HG03442 (cell line): Measurements from ENCODE around the gene TMEM108.

ENCODE experiments used
- ATAC-seq: cut with Tn5 transposase; IDR thresholded peaks from one replicate; pipeline ENCODE4 v1.9.1; 2021; ENCODE audit warnings: mild to moderate bottlenecking, moderate library complexity; ENCODE audit not compliant: unreplicated experiment

The TMEM108 gene

DNA sequence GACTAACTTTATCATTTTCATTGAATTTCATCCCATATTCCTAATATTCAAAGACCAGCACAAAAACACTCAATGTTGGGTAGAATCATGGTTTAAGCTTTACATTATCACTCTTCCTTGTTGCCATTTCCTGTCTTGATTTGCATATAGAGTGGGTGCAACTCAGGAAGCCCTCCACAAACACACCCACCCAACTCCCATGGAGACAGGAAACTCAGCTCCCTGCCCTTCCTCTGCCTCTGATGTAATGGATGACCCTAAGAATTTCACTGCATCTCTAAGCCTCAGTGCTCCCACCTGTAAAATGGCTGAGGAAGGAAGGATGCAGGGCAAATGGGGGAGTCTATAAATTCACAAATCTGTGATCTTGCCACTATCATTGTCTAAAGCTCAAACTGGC, 263.5 kb downstream of the TMEM108 start:
- no peak for ATAC-seq

DNA sequence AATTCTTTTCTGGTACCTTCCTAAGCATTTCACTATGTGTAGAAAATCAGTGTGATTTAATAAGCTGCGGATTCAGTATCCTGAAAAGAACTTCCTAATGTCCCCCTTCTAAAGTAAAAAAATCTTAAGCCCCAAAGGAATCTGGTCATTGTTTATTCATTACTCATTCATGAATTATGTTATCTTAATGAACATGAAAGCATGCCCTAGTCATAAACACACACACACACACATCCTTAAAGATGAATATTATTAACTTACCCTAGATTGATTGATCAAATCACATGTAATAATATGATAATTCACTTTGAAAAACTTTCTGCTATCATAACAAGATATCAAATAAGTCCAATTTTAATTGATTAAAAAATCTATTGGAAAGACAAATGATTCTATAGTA, 265.2 kb downstream of the TMEM108 start:
- ATAC-seq = no peak

DNA sequence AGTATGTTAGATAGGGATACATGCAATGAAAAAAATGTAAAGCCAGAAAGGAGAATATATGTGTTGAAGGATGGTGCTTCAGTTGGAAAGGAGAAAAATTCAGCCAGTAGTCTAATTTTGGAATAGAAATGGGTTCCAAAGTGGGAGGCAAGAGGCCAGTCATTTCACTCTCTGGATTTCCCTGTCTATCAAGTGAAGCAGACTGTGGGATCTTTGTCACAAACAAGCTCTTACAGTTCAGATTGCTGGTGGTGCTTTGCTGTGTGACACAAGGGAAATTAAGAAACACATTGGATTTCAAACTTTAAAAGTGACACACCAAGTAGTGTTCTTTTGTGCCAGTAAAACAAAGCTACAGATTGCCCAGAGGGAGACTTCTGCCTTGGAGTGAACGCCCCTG, 279.7 kb downstream of the TMEM108 start:
- ATAC-seq = no peak

DNA sequence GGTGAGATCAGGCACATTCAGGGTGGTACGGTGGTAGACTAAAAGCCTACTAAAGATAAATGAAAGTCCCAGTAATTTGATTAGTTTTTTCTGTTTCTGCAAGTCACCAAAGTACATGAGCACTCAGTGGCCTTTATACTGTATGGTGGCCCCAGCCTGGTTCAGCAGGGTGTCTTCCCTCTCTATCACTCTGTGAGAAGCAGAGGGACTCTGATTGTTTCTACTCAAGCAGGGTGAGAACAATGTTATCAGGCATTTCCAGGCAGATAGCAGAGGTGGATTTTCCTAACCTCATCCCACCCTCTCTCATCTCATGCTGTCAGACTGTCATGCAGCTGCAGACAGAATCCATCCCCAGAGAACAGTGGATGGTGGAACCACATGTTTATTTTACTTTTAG, 290.2 kb downstream of the TMEM108 start:
- ATAC-seq = no peak

DNA sequence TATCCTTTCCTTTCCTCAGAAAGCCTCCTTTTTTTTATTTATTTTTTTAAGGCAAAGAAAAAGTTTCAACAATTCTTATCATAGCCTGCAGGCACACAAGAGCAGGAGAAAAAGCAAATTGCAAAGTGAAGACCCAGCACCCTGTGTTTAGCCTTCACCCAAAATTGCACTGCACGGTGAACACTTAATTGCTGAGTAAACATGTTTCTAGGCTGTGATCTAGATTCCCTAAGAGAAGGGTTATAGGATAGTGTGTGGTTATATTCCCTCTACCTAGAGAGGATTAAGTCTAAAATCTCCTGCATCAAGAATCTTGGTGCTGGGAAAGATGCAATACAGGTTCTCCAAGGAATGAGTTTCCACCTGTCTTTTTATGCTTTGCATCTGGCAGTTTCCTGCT, 291.4 kb downstream of the TMEM108 start:
- no peak for ATAC-seq

DNA sequence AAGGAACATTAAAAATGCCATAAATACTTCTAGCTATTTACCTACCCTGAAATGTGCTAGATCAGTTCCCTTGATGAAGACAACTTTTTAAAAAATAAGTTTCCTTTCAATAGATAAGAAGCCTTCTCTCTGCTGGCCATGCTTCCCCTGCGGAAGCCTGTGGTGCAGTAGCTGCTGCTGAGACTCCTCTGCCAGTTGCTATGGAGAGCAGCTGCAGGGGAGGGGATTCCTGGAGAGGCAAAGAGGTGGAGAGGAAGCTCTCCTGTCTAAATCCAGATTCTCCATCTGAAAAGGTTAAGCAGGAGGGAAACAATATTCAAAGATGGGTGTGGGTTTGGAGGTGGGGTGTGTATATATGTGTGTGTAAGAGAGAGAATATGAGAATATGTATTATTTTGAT, 291.9 kb downstream of the TMEM108 start:
- no peak for ATAC-seq

DNA sequence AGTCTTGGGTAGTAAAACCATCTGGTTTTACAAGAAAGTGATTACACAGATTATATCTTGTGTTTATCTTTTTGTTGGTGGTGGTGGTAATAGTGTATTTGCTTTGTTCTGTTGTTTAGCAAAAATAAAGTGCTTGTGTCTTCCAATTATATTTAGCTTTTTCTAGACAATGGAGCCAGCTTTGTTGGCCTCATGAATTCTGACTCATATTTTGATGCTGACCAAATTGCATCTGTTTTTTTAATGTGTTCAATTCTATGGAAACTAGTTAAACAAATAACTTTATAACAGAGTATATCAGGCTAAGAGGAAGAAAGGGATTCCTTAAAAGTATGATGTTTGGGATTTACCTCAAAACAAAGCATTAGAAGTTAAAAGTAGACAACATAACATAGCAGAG, 292.3 kb downstream of the TMEM108 start:
- no peak for ATAC-seq

DNA sequence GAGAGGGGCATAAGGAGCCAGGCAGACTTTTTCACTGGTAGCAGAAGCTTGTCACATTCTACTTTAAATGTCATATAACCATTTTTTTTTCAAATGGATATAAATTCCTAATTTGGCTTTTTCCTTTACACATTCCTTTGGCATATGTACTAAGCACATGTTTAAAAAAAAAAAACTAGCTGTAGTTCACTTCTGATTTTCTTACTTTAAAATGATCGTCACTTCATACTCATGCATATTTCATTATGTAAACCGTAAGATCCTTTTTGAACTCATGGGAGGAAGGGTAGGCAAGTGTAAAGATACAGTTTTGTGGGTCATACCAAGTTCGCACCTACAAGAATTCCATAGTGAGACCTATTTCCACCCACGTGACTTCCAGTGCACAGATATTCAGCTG, 316.5 kb downstream of the TMEM108 start:
- no peak for ATAC-seq

DNA sequence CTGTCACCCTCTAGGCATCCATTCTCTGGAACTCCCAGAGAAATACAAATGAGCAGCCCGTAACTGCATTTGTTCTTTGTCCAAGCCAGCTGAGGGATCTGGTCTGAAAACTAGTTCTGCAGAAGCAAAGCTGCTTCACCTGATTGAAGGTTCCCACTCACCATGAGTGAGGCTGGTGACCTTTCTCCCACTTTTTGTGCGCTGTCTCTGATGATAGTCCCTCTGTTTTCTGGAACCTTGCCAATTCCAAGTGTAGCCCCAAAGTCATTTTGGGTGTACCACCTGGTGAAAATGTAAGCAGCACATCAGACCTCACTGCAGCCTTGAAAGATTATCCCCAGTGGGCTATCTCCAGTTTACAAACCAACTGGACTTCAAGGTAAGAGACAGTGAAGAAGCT, 322.3 kb downstream of the TMEM108 start:
- no peak for ATAC-seq

DNA sequence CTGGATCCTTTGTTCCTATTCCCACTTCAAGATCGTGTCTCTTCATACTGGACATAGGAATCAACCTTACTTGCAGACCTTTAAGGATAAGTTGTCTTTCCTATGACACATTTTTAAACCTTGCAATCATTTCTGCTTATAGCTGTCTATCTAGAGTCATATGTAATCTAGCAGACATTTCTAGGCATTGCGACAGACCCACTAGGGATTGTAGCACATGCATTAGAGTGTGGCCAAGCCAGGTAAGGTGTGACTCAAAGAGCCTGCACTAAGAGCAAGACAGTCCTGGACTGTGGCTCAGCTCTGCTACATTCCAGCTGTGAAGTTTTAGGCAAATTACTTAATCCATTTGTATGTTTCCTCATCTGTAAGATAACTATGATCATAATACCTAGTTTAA, 322.8 kb downstream of the TMEM108 start:
- no peak for ATAC-seq

DNA sequence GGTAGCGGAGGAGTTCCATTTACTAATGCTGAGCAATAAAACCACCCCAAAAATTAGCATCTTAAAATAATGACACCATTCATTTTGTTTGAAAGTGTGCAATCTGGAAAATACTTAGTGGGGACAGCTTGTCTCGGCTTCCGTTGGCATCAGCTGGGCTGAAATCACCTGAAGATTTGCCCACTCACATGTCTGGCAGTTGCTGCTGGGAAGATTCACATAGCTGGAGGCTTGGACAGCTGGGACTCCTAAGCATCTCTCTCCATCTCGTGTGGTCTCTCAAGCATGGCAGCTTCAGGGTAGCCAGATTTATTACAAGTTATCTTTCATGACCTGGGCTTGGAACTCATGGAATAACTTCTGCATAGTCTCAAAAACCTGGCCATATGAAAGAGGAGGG, 323.2 kb downstream of the TMEM108 start:
- ATAC-seq = no peak

DNA sequence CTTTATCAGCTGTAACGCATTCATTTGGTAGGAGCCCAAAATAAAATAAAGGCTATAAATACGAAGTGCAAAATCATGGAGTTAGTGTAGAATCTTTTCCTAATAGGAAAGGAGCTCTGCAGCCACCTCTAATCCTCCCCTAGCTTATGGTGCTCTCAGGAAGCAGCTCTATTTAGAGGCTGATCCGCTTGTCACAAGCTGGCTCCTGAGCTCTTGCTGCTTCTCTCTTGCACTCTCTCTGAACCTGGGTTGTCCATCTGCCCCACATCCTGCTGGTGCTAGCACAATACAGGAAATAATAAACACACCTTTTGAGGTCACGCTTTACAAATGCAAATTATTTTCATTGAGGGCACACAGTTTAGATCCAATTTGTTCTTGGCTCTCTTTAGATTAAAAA, 324.3 kb downstream of the TMEM108 start:
- ATAC-seq = no peak

DNA sequence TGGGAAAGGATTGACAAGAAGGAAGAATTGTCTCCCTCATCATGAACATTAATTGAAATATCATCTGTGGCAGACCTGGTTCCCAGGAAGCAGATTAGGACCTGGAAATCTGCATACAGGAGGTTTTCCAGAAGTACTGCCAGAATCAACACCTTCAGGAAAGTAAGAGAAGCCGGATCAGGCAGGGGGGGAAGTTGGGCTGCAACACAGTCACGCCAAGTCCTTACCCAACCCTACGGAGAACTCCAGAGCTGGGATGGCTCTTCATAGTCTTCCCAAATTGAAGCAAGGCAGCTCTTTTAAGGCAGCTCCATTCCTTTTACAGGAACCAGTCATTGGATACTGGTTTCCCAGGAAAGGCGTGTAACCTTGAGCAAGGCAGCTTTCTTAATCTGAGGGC, 326.5 kb downstream of the TMEM108 start:
- no peak for ATAC-seq

DNA sequence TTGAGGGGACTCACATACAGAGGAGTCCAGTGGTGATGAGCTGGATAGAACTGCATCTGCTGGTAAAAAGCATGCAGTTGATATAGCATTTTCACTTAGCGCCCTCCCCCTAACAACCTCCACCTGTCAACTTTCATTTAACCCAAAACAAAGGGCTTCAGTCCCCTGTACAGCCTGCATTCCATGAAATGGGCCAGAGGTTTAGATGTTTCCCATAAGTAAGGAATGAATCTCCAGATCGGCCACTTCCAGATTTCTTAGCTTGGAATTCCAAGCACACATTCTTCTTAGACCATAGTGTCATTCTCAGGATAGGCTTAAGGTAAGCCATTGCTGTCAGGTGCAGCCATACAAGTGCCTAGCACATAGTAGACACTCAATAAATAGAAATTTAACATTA, 328.7 kb downstream of the TMEM108 start:
- ATAC-seq = no peak

DNA sequence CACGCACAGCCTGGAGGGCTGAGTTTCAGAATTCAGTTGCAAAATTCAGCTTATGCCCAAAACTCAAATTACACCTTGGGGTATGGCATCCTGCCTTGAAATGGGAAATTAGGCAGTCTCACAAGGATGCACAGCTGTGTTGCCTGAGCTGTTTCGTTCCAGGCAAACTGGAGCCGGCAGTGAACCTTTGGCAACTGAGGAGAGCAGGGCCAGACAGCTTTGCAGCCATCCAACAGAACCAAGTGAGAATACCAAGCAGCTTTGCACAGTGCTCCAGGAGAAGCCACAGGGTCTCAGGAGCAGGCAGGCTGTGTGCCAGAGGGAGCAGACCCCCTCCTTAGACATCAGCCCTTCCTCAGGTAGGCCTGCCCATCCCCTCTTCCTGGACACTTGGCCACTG, 329.2 kb downstream of the TMEM108 start:
- no peak for ATAC-seq

DNA sequence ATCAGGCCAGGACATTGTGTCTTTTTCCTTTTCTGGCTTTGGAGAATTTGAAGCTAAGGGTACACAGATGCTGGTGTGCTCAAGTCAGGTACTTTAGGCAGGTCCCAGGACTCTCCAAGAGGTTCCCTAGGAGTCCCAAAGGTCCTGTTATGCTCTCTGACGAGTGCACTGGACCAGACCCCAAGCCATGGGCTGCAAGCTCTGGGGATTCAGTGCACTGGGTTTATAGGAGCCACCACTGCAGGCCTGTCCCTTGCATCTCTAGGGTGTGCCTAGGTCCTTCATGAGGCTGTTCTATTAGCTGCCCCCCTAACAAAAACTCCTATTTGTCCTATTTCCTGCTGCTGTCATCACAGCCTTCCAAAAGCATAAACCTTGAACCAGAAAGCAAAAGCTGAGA, 329.8 kb downstream of the TMEM108 start:
- no peak for ATAC-seq

DNA sequence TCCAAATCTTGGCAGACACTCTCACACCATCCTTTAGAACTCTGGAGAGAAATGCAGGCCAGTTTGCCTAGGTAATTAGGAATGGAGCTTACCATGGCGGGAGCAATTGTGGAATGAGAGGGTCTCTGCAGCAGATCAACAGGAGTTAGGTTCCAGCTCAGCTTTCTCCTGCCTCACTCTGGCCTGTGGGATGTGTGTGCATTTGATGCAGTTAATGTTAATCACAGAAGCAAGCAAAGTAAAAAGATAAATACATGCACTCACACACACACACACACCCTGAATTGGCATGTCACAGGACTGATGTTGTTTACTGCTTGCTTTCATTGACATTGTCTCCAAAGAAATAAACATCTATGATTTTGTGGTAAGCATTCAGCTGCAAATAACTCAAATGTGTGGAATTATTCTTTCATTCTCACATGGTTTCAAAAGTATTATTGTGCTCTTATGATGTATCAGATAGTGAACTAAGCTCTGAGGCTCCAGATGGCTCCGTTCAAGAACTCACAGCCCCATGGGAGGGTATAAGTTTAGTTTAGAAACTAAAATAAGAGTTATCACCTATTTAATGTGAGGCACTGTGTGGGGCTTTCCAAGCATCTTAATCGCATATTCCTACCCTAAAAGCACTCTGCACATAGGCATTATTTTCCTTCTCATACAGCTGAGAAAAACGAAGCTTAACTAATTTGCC, 330.3 kb downstream of the TMEM108 start:
- no peak for ATAC-seq

DNA sequence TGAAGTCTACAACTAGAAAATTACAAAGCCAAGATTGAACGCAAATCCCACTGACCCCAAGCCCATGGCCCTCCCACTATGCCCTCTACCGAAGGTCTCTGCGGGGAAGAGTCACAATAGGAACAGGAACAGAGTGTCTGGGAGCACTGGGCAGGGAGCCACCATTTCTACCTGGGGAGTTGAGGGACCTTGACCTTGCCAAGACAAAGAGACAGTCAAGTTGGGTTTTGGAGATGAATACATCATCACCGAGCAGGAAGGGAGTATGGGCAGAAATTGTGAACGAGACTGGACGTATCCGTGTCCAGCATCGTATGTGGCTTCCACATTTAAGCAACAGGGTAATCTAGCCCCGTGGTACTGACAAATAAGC, 330.9 kb downstream of the TMEM108 start:
- no peak for ATAC-seq

DNA sequence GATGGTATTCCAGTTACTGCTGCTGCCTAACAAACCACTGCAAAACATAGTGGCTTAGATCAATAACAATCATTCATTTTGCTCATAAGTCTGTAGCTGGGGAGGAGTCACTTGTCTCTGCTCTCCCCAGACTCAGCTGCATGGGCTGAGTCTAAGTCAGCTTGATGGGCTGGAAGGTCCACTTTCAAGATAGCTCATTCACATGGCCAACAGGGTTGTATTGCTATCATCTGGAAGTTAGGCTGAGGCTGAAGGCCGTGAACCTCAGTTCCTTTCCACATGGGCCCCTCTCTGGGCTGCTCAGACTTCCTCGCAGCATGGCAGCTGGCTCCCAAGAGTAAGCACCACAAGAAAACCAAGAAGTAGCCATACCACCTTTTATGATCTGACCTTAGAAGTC, 333.0 kb downstream of the TMEM108 start:
- no peak for ATAC-seq

DNA sequence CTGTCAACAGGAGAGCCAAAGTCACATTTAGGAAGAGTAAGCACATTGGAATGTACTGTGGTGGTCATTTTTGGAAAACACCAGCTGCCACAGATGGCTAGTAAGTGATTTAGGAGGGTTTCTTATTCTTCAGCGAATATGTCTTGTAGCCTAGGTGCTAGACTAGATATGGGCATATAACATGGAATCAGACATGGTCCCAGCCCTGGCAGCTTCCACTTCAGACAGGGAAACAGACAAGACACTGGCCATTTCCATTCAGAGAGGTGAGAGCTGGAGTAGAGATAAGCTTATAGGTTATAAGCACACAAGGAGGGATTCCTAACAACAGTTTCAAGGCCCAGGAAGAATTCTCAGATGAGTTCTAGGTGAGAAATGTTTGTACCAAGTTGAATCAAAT, 333.5 kb downstream of the TMEM108 start:
- no peak for ATAC-seq

DNA sequence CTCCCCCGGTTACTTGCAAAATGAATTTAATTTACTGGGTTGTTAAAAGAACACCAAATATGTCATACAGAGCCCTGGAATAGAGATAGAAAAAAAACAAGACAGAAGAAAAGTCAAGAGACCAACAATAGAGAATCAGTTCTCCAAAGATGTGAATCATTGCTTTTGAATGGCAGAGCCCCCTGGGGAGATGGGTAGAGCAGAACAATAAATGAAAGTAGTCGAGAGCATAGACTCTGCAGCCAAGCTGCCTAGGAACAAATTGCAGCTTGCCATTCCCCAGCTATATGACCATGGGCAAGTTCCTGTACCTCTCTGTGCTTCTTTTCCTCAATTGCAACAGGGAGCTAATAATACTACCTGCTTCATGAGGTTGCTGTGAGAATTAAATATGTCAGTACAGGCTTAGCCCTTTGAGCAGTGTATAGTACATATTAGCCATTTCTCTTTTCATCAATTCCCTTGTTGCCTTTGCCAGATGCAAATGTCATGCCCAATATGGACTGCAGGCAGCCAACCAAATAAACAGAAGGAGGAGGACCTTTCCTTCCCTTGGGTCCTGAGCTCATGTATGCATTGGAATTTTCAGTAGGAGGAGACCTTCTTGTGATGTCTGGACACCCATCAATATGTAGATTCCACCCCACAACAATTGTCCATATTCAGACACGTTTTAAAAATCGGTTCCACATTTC, 336.7 kb downstream of the TMEM108 start:
- no peak for ATAC-seq

DNA sequence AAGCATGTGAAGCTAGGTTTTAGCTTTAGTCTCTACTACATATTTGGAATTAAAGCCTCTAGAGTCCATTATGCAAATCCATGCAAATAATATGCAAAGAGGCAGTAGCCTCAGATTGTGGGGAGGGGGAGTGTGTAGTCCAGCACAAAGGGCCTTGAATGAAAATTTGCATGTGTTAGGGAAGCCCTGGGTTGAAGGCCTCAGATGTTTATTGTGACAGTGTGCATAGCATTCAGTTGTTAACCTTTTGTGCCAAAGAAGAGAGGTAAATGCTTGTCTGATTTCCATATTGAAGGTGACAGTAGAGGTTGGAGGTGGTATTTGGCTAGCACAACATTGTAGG, 337.2 kb downstream of the TMEM108 start:
- ATAC-seq = no peak

DNA sequence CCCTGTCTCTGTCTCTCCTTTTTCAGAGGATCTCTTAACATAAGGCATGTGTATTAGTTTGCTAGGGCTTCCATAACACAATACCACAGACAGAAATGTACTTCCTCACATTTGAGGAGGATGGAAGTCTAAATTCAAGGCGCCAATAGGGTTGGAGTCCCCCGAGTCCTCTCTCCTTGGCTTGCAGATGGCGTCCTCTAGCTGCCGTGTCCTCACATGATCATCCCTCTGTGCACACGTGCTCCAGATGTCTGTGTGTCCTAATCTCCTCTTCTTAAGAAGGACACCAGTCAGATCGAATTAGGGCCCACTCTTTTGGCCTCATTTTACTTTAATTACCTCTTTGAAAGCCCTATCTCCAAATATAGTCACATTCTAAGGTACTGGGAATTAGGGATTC, 338.6 kb downstream of the TMEM108 start:
- no peak for ATAC-seq
